ENCODE measurements around the gene DSE.

The DSE gene

DNA sequence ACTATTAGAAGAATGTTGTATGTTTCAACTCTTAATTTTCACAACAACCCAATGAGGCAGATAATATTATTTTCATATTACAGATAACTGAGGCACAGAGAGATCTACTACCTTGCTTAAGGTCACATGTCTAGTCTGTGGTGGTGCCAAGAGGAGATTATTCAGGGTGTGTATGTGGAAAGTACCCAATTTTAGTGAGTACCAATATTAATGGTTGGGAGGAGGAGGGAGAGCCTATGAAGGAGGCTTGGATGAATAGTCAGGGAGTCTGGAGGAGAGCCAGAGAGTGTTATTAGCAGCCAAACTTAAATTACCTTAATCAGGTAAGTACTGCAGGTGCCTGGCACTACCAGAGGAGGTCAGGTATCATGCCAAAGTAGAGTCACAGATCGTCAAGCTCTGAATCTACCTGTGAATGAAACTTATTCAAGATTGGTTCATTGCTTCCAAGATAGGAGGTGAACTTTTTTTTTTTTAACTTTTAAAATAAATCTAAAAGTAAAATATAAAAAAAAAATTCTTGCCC lies 79.5 kb downstream of the DSE start:
- DNase-seq, result no peak

DNA sequence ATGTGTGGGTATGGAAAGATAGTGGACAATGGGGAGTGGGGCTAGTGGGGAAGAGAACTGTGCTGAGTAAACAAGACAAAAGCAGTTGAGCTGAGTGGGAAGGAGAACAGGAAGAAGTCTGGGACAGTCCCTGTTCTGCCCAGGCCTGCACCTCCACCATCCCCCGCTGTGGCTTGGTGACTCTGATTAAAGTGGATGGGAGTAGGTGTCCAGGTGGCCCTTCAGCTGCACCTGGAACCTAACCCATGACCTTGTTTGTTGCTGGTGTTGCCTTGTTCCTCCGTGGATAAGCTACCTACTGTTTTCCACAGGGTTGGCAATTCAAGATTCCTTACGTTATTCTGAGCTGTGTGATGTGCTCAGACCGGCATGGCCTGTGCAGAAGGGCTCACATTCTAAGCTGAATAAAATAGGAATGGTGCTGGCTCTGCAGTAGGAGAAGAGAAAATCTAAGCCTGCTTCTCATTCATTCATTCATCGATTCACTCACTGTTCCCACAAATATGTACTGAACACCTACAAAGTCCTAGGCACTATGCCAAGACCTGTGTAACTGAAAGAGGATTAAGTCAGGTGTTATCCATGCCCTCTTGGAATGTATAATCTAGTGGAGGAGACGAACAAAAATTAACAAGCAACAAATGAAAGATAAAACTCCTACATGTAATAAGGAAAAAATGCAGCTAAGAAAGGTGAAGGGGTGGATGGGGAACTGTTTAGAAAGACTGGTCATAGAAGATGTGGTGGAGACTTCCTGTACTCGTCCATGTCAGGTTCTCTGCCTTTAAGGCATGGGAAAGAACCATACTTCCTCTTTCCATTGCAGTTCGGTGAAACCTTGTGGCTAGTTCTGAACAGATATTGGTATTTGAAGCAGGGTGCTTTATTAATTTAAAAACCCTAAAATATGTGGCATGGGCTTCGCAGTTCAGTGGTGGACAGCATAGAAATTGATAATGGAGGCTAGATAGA lies 80.3 kb downstream of the DSE start:
- no peak for DNase-seq

DNA sequence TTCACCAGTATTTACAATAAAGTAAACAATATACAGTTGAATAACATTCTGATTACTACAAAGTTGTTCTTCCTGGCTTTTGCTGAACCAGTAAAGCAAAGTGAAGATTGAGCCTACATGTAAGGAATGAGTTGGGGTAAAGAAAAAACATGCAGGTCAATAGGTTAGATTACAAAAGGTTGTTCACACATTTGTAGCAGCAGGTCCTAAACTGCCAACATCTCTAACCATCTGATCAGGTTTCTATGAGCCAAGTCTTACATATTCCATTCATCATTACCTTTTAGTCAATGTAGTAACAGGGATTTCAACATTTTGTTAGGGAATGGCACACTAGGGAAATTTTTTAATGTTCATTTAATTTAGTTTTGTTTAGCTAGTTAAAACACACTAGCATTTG lies 81.2 kb downstream of the DSE start:
- DNase-seq, result no peak

DNA sequence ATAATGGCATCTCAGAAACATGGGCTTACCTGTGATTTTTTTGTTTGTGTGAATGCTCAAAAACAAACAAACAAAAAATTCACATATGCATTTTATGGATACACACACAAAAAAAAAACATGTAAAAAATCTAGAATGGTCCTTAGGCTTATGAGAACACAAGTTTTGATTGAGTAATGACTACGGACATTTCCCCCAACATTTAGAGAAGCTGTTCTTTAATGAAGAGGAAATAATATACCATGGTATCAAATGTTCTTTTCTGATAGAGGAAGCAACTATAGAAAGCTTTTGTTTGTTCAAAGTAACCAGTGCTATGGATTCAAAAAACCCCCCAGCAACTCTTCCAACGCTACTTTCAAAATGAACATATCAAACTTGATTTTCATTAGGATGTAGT lies 81.8 kb downstream of the DSE start:
- no peak for DNase-seq

DNA sequence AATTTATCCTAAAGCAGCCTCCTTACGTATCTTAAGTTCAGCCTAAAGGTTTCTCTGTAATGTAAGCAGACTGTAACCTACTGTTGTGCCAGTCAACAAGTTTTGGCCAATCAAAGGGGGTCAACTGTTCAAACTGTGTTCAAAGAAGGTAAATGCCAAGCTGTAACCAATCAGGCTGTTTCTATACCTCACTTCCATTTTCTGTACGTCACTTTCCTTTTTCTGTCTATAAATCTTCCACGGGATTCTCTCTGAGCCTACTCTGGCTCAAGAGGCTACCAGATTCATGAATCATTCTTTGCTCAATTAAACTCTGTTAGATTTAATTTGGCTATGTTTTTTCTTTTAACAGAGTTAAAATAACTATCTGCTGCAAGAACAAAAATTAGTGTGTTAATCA lies 85.4 kb downstream of the DSE start:
- DNase-seq, result no peak

DNA sequence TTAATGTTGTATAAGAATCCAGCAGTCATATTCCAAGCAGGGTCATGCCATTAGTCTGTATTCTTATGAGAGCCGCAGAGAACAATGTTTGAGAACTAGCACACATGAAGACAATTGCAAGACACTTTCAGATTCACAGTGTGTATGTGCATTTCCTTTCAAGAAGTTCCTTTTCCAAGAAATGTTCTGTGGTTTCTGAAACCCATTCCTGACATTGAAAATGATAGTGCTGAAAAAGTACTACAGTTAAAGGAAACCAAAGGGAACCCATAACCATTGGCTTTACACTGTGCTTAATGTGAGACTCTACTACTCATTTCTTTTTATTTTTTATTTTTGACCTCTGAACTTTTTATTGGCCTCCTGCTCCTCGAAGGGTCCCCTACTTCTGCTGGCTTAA lies 86.2 kb downstream of the DSE start:
- DNase-seq, result no peak

DNA sequence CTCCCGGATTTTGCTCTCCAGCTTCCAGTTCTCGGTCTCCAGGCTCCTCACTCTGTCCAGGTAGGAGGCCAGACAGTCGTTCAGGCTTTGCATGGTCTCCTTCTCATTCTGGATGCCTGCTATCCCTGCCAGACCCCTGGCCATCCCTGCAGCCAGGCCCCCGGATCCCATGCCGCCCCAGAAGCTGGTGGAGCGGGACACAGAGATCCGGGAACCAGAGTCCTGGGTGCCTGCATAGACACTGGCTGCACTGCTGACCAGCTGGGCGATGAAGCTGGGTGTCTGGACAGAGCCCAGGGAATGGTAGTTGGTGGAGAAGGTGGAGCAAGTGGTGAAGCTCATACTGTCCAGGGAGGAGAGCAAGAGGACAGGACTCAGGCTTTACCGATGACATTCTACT lies 87.5 kb downstream of the DSE start:
- DNase-seq, result no peak

DNA sequence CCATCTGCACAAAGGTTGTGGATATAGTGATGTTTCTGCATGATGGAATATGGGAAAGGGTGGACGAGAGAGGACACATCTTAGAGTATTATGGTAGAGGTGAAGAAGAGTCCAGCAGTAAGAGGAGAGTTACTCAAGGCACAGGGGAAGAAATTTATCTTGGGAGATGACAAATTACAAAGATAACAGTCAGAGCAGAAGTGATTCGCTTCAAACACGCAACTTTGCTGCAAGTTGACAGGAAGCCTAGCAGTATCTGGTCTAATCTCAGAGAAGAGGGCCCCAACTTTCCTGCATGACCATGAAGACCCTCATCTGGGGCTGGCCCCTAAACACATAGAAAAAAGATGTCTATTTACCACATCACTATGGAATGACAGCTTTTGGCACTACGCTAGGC lies 89.2 kb downstream of the DSE start:
- no peak for DNase-seq

DNA sequence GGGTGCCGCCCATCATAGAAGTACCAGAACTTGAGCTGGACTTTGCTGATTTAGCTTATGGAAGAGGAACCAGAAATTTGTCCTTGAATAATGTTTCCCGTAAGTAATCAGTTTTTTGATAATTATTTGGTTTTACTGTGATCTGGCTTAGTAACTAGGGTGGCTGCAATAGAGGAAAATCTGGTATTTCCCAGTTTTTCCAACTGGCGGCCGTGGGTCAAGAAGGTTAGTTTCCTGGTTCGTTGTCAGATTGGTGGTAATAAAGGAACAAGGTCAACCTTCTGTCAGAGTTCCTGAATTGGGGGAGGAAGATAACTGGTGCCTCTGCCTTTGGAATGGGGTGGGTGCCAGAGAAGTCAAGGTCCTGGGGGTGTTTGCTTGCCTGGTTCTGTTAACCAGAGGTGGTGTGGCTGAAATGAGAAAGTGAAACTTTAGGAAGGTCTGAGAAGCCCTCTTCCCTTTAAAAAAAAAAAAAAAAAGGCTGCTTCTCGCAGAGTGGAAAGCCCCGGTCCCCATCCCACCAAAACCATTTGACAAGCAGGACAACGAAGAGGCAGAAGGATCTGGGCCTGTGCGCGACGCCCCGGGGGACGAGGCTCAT lies 90.7 kb downstream of the DSE start, which contains the start of gene CALHM6:
Gene CALHM6, plus strand, starts transcription at position 45 of the 601 bp plus-strand sequence. Its CDS starts 555 bp downstream, at position 600.
- DNase-seq, result no peak

DNA sequence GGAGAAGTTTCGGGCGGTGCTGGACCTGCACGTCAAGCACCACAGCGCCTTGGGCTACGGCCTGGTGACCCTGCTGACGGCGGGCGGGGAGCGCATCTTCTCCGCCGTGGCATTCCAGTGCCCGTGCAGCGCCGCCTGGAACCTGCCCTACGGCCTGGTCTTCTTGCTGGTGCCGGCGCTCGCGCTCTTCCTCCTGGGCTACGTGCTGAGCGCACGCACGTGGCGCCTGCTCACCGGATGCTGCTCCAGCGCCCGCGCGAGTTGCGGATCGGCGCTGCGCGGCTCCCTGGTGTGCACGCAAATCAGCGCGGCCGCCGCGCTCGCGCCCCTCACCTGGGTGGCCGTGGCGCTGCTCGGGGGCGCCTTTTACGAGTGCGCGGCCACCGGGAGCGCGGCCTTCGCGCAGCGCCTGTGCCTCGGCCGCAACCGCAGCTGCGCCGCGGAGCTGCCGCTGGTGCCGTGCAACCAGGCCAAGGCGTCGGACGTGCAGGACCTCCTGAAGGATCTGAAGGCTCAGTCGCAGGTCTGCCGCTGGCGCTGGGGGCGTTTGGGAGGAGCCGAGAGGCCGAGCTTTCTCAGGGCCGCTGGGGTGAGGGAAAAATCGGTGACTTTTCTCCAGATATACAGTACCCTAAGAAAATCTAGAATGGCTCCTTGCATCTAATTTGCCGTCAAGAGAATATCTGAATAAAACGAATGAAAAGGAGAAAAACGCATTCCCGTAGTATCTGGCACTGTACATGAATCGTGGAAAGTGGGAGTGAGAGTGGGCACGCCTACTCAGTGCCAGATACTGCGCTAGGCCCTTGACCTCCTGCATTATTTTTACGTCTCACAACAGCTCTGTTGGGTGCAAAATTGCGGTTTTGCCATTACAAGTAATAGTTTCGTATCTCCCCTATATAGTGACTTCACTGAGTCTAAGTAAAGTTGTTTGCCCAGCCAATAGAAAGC lies 91.5 kb downstream of the DSE start:
- no peak for DNase-seq

DNA sequence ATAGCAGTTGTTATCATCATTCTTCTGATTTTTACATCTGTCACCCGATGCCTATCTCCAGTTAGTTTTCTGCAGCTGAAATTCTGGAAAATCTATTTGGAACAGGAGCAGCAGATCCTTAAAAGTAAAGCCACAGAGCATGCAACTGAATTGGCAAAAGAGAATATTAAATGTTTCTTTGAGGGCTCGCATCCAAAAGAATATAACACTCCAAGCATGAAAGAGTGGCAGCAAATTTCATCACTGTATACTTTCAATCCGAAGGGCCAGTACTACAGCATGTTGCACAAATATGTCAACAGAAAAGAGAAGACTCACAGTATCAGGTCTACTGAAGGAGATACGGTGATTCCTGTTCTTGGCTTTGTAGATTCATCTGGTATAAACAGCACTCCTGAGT lies 92.6 kb downstream of the DSE start:
- DNase-seq, result no peak

DNA sequence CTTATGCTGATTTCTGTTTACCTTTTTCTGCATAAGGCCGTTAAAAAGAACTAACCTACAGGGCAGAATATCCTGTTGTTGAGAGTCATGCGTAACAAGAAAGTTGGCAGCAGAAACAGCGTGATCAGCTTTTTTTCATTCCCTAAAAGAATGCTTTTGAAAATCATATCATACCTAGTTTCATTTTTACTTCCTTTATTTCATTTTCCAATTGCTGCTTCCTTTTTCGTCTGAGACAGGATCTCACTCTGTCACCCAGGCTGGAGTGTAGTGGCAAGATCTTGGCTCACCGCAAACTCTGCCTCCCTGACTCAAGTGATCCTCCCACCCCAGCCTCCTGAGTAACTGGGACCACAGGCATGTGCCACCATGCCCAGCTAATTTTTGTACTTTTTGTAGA lies 94.5 kb downstream of the DSE start:
- DNase-seq, result no peak

DNA sequence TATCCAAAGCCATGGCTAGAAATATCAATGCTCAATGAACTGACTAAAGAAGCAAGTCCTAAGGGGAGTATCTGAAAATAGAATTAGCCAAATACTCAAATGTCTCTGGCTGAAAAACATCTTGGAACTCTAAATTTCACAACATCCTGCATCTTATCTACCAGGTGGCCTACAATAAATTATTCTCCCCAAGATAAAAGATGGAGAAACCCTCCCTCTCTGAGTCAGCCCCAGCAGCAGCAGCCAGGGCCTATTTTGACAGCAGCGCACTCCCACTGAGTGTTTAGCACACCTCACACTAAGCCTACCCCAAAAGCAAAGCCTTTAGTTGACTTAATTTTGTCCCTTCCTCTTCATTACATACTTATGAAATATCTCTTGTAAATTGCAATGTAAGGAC lies 96.3 kb downstream of the DSE start:
- DNase-seq, result no peak

DNA sequence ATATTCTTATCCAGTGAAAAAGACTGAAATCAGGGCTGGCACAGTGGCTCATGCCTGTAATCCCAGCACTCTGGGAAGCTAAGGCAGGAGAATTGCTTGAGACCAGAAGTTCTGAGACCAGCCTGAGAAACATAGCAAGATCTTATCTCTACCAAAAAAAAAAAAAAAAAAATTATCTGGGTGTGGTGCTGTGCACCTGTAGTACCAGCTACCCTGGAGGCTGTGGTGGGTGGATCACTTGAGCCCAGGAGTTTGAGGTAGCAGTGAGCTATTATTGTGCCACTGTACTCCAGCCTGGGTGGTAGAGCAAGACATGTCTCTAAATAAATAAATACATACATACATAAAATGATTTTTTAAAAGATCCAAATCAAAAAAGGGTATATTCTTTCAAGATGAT lies 96.8 kb downstream of the DSE start:
- no peak for DNase-seq

DNA sequence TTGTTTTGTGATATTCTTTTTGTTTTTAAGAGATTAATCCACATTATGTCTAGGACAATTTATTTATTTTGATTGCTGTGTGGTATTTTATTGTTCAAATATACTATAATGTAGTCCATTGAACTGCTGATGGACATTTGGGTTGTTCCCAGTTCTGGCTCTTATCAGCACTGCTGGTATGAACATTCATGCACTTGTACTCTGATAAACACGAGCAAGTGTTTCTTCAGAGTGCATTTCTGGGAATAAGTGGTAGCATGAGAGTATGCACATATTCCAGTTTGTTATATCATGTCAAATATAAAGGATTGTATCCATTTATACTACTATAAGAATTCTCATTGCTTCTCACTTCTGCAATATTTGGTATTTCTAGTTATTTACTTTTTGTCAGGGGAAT lies 97.5 kb downstream of the DSE start:
- no peak for DNase-seq

DNA sequence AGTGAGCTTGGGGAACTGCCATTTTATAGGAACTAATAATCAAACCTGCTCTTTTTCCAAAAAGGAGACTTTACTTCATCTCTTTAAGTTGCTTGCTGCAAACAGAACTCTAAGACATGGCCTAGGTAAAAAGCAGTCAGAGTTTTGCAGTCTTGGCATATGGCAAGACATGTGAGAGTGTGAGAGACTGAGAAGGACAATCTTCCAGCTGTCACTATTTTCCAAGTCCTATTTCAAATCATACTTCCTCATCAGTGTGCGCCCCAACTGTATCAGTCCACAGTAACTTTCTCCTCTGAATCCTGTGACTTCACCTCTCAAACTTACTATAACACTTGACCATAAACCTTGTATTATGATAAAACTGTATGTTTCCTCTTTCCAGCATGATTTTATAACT lies 100.8 kb downstream of the DSE start:
- no peak for DNase-seq

DNA sequence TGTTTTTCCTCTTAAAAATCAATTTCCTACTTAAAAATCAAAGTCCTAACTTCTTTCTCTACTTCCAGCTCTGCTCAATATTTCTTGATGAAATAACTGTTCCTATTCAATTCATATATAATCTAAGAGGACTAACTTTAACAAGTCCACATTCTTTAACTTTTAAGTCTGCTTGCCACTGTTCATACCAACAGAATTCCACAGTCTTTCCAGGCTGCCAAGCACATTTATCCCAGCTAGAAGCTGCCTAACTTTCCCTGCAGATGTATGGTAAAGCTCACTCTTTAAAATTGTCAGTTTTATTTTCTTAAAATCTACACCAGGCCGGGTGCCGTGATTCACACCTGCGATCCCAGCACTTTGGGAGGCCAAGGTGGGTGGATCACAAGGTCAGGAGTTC lies 102.0 kb downstream of the DSE start:
- no peak for DNase-seq

DNA sequence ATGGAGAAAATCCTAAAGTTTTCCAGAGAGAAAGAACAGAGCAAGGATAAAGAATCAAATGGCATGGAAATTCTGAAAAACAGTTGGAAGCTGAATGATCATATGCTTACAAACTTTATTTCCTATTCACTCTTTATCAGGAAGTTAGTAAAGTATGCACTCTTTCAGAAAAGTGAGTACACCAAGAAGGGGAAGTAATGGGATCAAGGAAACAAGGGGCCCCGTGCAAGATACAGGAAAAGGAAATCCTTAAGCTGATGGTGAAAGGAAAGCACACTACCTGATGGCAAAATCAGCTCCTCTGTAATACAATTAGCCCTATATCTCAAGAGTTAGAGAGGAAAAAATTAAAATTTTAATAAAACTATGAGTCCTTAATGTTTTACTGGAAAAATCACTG lies 104.4 kb downstream of the DSE start:
- no peak for DNase-seq

DNA sequence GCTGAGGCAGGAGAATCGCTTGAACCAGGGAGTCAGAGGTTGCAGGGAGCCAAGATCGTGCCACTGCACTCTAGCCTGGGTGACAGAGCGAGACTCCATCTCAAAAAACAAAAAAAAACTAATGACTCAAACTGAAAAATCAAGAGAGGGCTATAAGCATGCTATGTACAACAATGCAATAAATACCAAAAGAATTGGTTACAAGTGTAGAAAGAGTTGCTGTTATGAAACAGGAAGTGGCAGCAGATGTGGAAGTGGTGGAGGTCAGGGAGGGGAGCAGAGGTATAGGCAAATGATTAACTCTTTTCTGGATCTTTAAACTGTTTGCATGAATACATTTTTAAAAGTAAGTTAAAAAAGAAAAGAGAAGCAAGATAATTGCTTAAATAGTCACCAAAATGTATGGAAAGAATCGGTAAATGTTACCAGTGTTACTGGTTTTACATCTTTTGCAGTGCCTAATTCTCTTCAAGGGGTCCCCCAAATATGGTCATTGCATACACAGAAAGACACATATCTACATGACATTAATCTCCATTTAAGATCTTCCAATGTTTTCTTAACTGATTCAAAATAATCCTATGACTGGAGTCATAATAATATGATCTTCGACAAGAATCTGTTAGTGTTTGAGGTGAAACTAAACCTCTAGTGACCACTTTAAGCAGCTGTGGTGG lies 105.4 kb downstream of the DSE start:
- no peak for DNase-seq

DNA sequence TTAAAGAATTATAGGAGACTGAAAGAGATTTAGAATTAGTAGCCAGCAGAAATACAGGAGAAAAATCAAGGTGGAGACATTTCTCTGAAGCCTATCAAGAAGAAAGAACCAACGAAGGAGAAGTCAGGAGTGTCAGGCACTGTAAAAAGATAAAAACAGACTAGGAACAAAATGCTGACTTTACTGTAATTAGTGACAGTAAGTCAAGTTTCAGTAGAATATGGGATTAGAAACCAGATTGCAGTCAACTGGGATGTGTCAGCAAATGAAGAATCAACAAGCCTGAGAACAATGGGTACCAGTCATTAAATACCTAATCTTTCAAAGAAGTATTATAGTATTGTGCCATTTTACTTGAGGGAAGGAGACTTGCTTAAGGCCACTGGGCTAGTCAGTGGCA lies 112.0 kb downstream of the DSE start:
- DNase-seq, result no peak

DNA sequence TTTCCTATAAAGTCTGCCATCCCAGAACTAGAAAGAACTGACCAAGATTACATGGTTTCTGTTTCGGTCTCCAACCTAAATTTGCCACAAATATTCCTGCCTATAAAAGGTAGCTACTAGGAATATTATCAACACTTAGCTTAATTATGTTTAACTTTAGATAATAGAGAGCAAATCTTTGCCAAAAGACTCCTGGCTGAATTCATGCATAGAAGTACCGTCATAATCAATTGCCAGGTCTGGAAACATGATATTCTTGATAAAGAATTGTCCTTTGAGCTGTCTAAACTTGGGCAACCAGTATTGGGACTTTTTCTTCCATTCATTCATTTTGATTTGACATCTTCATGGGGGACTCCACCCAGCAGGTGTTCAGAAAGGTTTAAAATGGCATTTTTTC lies 112.9 kb downstream of the DSE start:
- DNase-seq, result no peak

DNA sequence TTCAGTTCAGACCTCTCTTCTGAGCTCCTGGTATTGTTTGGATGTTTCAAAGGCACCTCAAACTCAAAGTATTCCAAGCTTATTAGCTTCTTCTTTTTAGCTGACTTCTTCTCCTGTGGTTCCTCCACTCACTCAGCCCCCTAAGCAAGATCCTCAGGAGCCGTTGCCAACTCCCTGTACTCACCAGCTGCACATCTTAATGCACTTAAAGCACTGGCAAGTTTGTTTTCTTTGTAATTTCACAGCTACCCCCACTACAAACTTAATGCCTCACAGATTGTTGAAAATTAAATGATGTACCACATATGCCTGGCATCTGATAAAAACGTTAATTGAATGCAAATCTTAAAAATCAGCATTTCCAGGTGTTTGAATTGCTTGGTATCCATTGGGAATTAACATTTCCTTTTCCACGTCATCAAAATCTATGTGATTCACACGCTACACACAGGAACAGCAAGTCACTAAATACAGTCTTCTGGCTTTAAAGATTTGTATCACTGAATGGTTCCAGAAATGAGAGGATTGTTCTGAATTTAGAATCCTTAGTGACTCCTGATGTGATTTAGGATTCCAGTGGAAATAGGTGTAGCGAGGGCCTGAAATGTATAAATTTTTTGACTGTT lies 114.9 kb downstream of the DSE start:
- DNase-seq, result no peak

Data from NCI-H187 (cell line).